SU-DHL-6 (cell line): ENCODE data around the gene EML2.

Source experiments
- EZH2phosphoT487 ChIP-seq: fragments of 200-600 bp; sonication (generic), shearing (Covaris generic); conservative IDR thresholded peaks from 2 replicates; pipeline ENCODE4 v1.6.1; 2018; ENCODE audit warnings: mild to moderate bottlenecking, antibody characterized with exemption, low read length, moderate library complexity, mixed read lengths
- TF ChIP-seq, protein P1 (sequence below): fragments of 200-600 bp; sonication (generic); IDR thresholded peaks from one replicate; pipeline ENCODE4 v1.5.1; 2017; ENCODE audit warnings: antibody characterized with exemption, mild to moderate bottlenecking, low read length, moderate library complexity; ENCODE audit not compliant: insufficient read depth, poor library complexity, severe bottlenecking

DNA sequence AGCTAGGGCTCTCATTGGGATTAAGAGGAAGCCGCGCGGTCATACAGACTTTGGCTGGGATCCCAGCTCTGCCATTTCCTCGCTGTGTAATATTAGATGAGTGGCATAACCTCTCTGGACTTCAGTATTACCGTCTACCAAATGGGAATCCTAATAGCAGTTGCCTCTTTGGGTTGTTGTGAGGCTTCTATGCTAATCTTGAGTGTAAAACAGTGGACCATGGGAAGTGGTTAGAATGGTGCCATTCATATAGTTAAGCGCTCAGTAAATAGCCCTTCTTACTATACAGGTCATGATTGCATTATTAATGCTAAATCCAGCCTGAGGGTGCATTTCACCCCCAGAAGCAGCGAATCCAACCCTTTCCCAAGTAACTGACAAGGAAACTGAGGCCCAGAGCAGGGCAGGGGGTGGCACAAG is 54.0 kb downstream of the EML2 start:
- TF ChIP-seq, protein P1, sequence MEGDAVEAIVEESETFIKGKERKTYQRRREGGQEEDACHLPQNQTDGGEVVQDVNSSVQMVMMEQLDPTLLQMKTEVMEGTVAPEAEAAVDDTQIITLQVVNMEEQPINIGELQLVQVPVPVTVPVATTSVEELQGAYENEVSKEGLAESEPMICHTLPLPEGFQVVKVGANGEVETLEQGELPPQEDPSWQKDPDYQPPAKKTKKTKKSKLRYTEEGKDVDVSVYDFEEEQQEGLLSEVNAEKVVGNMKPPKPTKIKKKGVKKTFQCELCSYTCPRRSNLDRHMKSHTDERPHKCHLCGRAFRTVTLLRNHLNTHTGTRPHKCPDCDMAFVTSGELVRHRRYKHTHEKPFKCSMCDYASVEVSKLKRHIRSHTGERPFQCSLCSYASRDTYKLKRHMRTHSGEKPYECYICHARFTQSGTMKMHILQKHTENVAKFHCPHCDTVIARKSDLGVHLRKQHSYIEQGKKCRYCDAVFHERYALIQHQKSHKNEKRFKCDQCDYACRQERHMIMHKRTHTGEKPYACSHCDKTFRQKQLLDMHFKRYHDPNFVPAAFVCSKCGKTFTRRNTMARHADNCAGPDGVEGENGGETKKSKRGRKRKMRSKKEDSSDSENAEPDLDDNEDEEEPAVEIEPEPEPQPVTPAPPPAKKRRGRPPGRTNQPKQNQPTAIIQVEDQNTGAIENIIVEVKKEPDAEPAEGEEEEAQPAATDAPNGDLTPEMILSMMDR, result no peak
- no peak for TF ChIP-seq EZH2phosphoT487
